GM20000 (cell line): ENCODE results near the gene CMIP.
A peak's percentile ranks its signal among the peaks of the same experiment; 100 is the strongest.

Experiments used
- DNase-seq: peaks from one replicate; pipeline ENCODE4 v3.0.0; 2012; ENCODE audit warnings: low spot score
- TF ChIP-seq, protein P1 (sequence below): IDR thresholded peaks from 2 replicates; pipeline ENCODE4 v1.5.1; 2012; ENCODE audit warnings: mild to moderate bottlenecking, control low read depth; ENCODE audit errors: extremely low read depth, missing control alignments

Gene CMIP

DNA sequence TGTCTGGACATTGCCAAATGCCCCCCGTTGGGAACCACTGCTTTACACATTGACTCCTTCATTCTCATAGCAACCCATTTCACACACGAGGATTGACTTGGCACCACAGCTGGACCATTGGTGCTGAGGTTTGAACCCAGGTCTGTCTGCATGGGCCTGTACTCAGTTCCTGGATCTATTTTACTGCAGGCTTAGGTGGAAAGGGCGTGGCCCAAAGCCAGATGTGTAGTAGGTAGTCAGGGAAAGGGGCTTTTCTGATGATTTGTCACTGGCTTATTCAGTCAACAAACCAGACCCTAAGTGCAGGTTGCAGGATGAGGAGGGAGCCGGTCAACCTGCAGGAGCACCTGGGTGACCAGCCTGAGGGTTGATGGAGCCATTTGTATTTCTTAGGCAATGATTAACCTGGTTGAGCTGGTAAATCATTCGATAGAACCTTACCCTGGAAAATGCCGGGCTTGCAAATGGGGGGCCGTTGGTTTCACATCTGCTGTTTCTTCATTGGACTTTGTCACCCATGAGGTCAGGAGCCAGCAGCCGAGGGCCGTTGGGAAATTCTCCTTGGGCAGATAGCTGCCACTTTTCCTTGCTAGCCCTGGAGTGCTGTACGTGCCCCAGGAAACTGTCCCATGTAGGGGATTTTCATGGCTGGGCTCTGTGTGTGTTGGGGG, 104.4 kb downstream of the CMIP start:
- TF ChIP-seq, protein P1, sequence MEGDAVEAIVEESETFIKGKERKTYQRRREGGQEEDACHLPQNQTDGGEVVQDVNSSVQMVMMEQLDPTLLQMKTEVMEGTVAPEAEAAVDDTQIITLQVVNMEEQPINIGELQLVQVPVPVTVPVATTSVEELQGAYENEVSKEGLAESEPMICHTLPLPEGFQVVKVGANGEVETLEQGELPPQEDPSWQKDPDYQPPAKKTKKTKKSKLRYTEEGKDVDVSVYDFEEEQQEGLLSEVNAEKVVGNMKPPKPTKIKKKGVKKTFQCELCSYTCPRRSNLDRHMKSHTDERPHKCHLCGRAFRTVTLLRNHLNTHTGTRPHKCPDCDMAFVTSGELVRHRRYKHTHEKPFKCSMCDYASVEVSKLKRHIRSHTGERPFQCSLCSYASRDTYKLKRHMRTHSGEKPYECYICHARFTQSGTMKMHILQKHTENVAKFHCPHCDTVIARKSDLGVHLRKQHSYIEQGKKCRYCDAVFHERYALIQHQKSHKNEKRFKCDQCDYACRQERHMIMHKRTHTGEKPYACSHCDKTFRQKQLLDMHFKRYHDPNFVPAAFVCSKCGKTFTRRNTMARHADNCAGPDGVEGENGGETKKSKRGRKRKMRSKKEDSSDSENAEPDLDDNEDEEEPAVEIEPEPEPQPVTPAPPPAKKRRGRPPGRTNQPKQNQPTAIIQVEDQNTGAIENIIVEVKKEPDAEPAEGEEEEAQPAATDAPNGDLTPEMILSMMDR, result no peak
- no peak for DNase-seq

DNA sequence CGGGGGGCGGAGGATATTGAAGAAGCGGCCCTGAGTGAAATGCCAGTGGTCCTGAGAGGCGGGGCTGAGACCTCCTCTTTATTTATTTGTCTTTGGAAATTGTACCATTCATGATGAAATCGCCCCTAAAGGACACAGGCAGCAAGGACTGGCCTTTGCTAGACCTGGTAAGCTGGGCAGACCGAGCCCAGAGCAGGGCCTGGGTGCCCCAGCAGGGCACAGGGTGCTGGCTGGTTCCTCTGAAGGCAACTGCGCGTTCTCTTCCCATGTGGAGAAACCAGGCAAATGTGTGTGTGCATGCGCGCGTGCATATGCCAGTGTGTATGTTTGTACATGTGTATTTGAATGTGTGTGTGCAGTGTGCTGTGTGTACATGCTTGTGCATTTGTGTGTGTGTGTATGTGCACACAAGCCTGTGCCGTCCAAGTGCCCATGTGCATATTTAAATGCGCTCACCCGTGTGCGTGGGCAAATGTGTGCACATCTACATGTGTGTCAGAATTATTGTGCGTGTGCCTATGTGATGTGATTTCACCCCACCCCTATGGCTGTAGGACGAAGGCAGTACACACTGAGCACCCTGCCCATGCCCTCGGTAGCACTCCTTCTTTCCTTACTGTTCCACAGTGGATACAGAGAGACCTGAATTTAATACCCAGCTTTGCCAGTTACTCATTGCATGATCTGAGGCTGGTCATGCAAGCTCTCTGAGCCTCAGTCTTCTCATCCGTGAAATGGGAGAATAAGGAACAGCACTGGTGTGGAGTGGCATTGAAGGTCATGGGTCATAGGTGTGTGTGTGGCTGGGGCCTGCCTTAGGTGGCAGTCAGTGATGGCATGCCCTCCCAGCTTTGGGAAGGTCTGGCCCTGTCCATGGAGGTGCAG, 105.2 kb downstream of the CMIP start:
- TF ChIP-seq, protein P1, result no peak
- DNase-seq, result no peak

DNA sequence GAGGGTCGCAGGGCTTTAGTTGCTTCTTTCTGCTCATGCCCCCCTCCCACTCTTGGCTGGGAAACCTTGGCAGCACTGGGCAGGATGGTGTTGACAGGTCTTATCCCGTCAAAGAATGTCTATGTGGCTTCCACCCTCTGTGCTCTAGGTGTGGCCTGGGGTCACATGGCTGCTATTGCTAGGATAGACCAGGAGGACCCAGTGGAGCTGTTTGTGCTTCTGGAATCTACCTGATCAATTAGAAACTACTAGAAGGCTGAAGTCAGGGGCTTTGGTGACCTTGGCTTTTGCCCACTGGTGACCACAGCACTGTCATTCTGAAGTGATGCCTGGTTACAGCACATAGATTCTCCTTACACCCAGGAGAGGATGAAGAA, 105.8 kb downstream of the CMIP start:
- TF ChIP-seq, protein P1, result no peak

DNA sequence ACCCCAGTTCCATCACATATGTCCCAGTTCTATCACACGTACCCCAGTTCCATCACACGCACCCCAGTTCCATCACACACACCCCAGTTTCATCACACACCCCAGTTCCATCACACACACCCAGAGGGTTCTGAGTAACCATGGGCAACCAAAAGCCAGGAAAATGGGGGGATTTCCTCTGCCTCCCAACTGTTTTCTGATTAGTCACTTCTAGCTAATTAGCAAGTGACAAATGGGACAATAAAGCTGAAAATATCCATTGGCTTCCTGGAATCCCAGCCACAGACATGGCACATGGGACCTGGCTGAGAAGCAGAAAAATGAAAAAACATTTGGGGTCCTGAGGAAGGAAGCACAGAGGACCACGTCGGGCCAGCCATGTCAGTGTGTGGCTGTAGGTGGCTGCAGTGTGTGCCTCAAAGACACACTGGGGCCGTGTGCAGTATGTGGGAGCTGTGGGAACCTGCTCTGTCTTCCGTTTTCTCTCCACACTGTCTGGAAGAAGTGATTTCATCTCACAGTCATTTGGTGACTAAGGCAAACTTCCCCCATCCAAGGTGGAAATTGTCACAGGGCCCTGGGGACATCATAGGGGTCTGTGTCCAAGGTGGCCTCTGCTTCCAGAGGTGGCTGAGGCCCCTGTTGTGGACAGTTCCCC, 106.7 kb downstream of the CMIP start:
- TF ChIP-seq, protein P1, result no peak
- peak; percentile 34 for DNase-seq

More for the DNA sequence above, 105.8 kb downstream of the CMIP start:
- DNase-seq, result no peak

DNA sequence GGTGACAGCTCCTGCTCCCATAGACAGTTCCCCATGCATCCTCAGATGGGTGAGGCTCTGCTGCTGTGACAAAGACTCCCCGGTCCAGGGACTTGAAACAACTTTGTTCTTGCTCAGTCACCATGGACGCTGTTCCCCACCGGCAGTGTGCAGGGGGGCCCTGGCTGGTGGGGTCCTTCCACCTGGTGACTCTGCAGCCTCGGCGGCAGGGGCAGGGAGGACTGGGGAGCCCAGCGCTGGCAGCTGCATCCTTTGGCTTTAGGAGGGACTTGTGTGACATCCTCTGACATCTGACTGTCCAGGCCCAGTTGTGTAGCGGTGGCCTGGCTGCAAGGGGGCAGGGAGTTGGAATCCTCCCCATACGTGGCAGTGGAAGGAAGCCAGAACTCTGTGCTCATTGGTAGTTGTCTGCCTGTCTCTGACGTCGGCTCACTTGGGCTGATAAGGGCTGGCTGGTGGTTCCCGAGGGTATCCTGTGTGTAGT, 107.3 kb downstream of the CMIP start:
- no peak for DNase-seq

DNA sequence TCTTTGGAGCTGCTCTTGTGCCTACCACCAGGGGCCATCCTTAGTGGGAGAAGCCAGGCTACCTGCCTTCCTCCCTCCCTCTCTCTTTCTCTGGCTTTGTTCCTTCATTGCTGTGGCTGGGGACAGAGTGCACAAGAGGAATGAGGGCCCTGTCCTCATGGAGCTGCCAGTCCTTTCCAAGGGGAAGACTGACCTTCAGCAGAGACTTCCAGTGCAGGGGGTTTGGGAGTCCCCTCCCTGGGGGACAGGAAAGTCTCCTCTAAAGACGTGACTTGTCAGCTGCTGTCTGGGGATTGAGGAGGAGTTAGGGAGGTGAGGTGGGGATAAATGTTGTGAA, 108.1 kb downstream of the CMIP start:
- TF ChIP-seq, protein P1, result no peak

More for the DNA sequence above, 107.3 kb downstream of the CMIP start:
- TF ChIP-seq, protein P1, result no peak

More for the DNA sequence above, 108.1 kb downstream of the CMIP start:
- DNase-seq, result no peak
